Lower leg skin (tissue), 3 donors: Measurements from ENCODE around the gene TMEM30B.

Source experiments
- CTCF ChIP-seq, 3 donors: fragments of 450-650 bp; IDR thresholded peaks; one replicate each; pipeline ENCODE4 v1.5.1; 2016; ENCODE audit warnings: antibody characterized with exemption in 3 of 3, mild to moderate bottlenecking in 3 of 3, moderate library complexity in 2 of 3
- POLR2A ChIP-seq, 2 donors: fragments of 450-650 bp; IDR thresholded peaks; one replicate each; pipeline ENCODE4 v1.6.1; 2016 to 2017; ENCODE audit warnings: antibody characterized with exemption in 2 of 2, mild to moderate bottlenecking in 1 of 2, moderate library complexity in 1 of 2

GRCh38 chr14:61287196-61287595 lies 6.1 kb upstream of the TMEM30B start:
- TF ChIP-seq CTCF (IDR thresholded peaks at IDR 0.05) (no peak), POLR2A (IDR thresholded peaks at IDR 0.05) (no peak)
